IMR-90 (cell line): ENCODE results near the gene COL8A1. TPM values are rescaled to one million over a fixed set of nuclear protein-coding genes. Genes with fewer than 3 reads are reported as not detected.
A peak's percentile ranks its signal among the peaks of the same experiment; 100 is the strongest.

ENCODE experiments used
- ATAC-seq: fragments of 200-7000 bp; cut with Tn5 transposase; 2 replicates; pipeline ENCODE4 v1.9.1; 2020; ENCODE audit warnings: low read depth, mild to moderate bottlenecking, moderate library complexity
- BruUV-seq: library from RNA; stranded (reverse); fragments of 400-500 nt; replicated peaks from 2 replicates; lab custom pipeline; 2021; lab: Mats Ljungman, UMichigan
- CTCF ChIA-PET: fragments of 300-600 bp; formaldehyde crosslinking; extraction: SDS; loops from one replicate; lab custom pipeline; 2021; ENCODE audit warnings: antibody characterized with exemption; lab: Yijun Ruan, JAX
- POLR2A ChIA-PET: fragments of 300-600 bp; sonication (Branson Sonifier 250); formaldehyde crosslinking; loops from one replicate; lab custom pipeline; 2022; ENCODE audit warnings: antibody characterized with exemption; ENCODE audit not compliant: unreplicated experiment; lab: Charles Lee
- DNase-seq: peaks from one replicate; pipeline ENCODE4 v3.0.0; 2013
- H2AFZ ChIP-seq: replicated peaks from 2 replicates; pipeline ENCODE3; 2013; ENCODE audit warnings: low read length, mild to moderate bottlenecking; ENCODE audit not compliant: poor library complexity
- H2AK5ac ChIP-seq: 2 replicates; pipeline ENCODE4 v1.6.1; 2013; ENCODE audit warnings: low read depth, low read length, inconsistent platforms
- H2AK9ac ChIP-seq: replicated peaks from 2 replicates; pipeline ENCODE3; 2013; ENCODE audit warnings: mild to moderate bottlenecking, low read depth, low read length, moderate library complexity; ENCODE audit not compliant: poor library complexity
- H2BK120ac ChIP-seq: 2 replicates; pipeline ENCODE4 v1.6.1; 2013; ENCODE audit warnings: low read depth, low read length, inconsistent platforms
- H2BK15ac ChIP-seq: 3 replicates; pipeline ENCODE4 v1.6.1; 2013; ENCODE audit warnings: low read depth, low read length, inconsistent platforms
- H2BK20ac ChIP-seq: 2 replicates; pipeline ENCODE4 v1.6.1; 2013; ENCODE audit warnings: low read depth, mild to moderate bottlenecking, inconsistent platforms, low read length, moderate library complexity
- H2BK5ac ChIP-seq: 2 replicates; pipeline ENCODE4 v1.6.1; 2013; ENCODE audit warnings: mild to moderate bottlenecking, low read depth, low read length, inconsistent platforms; ENCODE audit not compliant: poor library complexity, severe bottlenecking
- H3K14ac ChIP-seq: replicated peaks from 2 replicates; pipeline ENCODE4 v1.6.1; 2013; ENCODE audit warnings: low read depth, low read length, inconsistent platforms
- H3K18ac ChIP-seq: 2 replicates; pipeline ENCODE4 v1.6.1; 2013; ENCODE audit warnings: low read depth, low read length, control low read depth
- H3K23ac ChIP-seq: 2 replicates; pipeline ENCODE4 v1.6.1; 2013; ENCODE audit warnings: low read depth, low read length, inconsistent platforms
- H3K27ac ChIP-seq: 2 replicates; pipeline ENCODE4 v1.5.1; 2013; ENCODE audit warnings: mild to moderate bottlenecking, control low read depth, low read length; ENCODE audit not compliant: insufficient read depth
- H3K27me3 ChIP-seq: 2 replicates; pipeline ENCODE4 v1.6.1; 2013; ENCODE audit warnings: low read length; ENCODE audit not compliant: control insufficient read depth, insufficient read depth
- H3K36me3 ChIP-seq: 2 replicates; pipeline ENCODE4 v1.6.1; 2013; ENCODE audit warnings: low read length, mixed read lengths; ENCODE audit not compliant: control insufficient read depth, insufficient read depth
- H3K4ac ChIP-seq: 2 replicates; pipeline ENCODE4 v1.6.1; 2013; ENCODE audit warnings: low read depth, low read length, inconsistent platforms
- H3K4me1 ChIP-seq: 2 replicates; pipeline ENCODE4 v1.6.1; 2013; ENCODE audit warnings: low read length, mixed read lengths; ENCODE audit not compliant: control insufficient read depth, insufficient read depth
- H3K4me2 ChIP-seq: 2 replicates; pipeline ENCODE4 v1.6.1; 2013; ENCODE audit warnings: low read depth, mild to moderate bottlenecking, control low read depth, low read length, moderate library complexity
- H3K4me3 ChIP-seq: 2 replicates; pipeline ENCODE4 v1.5.1; 2013; ENCODE audit warnings: low read depth, mild to moderate bottlenecking, control low read depth, low read length, moderate library complexity; ENCODE audit not compliant: insufficient read depth
- H3K56ac ChIP-seq: 2 replicates; pipeline ENCODE4 v1.6.1; 2013; ENCODE audit warnings: low read length, inconsistent platforms; ENCODE audit not compliant: insufficient read depth; ENCODE audit errors: extremely low read depth
- H3K79me1 ChIP-seq, 2 experiments: 2 replicates each; pipeline ENCODE4 v1.6.1; 2013; ENCODE audit warnings: low read length in 2 of 2, inconsistent platforms in 1 of 2, low read depth in 1 of 2
- H3K9ac ChIP-seq: 2 replicates; pipeline ENCODE4 v1.6.1; 2013; ENCODE audit warnings: low read depth, low read length, control low read depth
- H3K9me1 ChIP-seq: 2 replicates; pipeline ENCODE4 v1.6.1; 2013; ENCODE audit warnings: low read length, inconsistent platforms; ENCODE audit not compliant: insufficient read depth
- H3K9me3 ChIP-seq: 2 replicates; pipeline ENCODE4 v1.6.1; 2013; ENCODE audit warnings: low read length; ENCODE audit not compliant: control insufficient read depth, insufficient read depth
- H4K20me1 ChIP-seq: 2 replicates; pipeline ENCODE4 v1.6.1; 2013; ENCODE audit warnings: low read length, inconsistent platforms; ENCODE audit not compliant: insufficient read depth
- H4K5ac ChIP-seq: 2 replicates; pipeline ENCODE4 v1.6.1; 2013; ENCODE audit warnings: mild to moderate bottlenecking, low read depth, low read length, control low read depth
- H4K8ac ChIP-seq, 2 experiments: 2 replicates each; pipeline ENCODE4 v1.6.1; 2013; ENCODE audit warnings: low read depth in 2 of 2, low read length in 2 of 2, control low read depth in 1 of 2, inconsistent platforms in 1 of 2
- H4K91ac ChIP-seq: 2 replicates; pipeline ENCODE4 v1.6.1; 2013; ENCODE audit warnings: low read depth, low read length, inconsistent platforms; ENCODE audit not compliant: insufficient read depth
- MXI1 ChIP-seq: IDR thresholded peaks from 2 replicates; pipeline ENCODE4 v1.6.1; 2012; ENCODE audit warnings: low read depth, mild to moderate bottlenecking, low read length, moderate library complexity, borderline replicate concordance
- WGBS, 2 experiments: methylation state at CpG; one replicate each; pipeline versions ENCODE4 v1.1.5 to v1.1.7; 2013; ENCODE audit warnings: missing lambda C conversion rate in 2 of 2; ENCODE audit not compliant: insufficient read length in 1 of 2; ENCODE audit errors: extremely low coverage in 2 of 2; 5-methylcytosine and 5-hydroxymethylcytosine counted together
- dilution Hi-C: fragments of 300-500 bp; cut with HindIII; formaldehyde crosslinking; loops from one replicate; pipeline ENCODE4 v1.14.3; 2018; ENCODE audit warnings: low sequenced_read_pairs; ENCODE audit not compliant: unreplicated experiment
- in situ Hi-C: fragments of 300-500 bp; cut with MboI; formaldehyde crosslinking; loops from 3 replicates; pipeline ENCODE4 v1.14.3; 2019; ENCODE audit warnings: low sequenced_read_pairs, inconsistent platforms, mixed read lengths
- intact Hi-C: fragments of 100-400 bp; cut with micrococcal nuclease; formaldehyde crosslinking; loops from 2 replicates; pipeline ENCODE4 v1.10.0; 2022
- polyA plus RNA-seq, 3 experiments: library from polyadenylated mRNA; depleted of rRNA; stranded (reverse); fragments of >200 nt; gene quantifications; 2 replicates each; pipeline ENCODE4 v1.2.3, GENCODE V29; 2012; ENCODE audit warnings: low replicate concordance in 1 of 3
- total RNA-seq: library from RNA; depleted of rRNA; stranded (reverse); fragments of >200 nt; gene quantifications from 2 replicates; pipeline ENCODE4 v1.2.3, GENCODE V29; 2012

Gene COL8A1
- total and polyA plus RNA-seq, 2 of the 4 experiments (the other 2 are of a cell fraction): 119 to 151 TPM

DNA sequence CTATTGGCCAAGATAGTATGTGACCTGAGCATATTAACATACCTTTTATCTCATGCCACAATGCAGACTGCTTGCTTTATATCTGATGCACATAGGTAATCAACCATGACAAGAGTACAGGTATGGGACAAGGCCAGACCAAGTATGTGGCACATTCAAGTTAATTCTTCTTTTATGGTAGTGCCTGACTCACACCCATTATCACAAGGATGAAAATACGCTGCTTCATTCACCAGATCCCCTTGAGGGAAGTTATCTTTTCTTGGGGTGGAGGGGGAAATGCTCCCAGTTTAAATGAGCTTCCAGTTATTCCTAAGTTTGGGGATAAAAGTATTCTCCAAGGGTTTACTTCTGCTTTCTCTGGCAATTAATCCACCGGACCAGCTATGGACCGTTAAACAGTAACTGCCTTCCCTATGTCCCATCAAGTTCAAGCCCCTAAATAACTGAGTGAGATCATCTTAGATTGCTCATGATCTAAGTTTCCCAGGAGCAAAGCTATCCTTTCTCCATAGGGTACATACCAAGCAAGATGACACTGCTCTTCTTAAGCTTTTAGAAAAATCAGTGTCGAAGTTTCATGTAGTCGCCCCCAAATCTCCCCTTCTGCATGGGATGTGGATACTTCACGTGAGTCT, 1.9 kb downstream of the COL8A1 start:
- POLR2A ChIA-PET: no interaction called here
- Histone ChIP-seq H3K4me1 (peaks cover 10% of the 10 kb centered on the region), H3K23ac (peak overlapping the region; percentile 67), H2BK15ac (peak overlapping the region; percentile 47; the same call in 2 of the 3 replicates), H3K18ac (no peak overlapping the region), H4K20me1 (peaks cover 4% of the 10 kb centered on the region; the same call in 1 of the 2 replicates), H3K36me3 (no peaks in the 10 kb centered on the region), H3K4me3 (no peak overlapping the region; the same call in 1 of the 2 replicates), H3K79me1 (peaks cover 23 to 52% of the 10 kb centered on the region in 2 experiments), H3K9me3 (no peaks in the 10 kb centered on the region), H2AK9ac (no peak overlapping the region), H2BK120ac (peak overlapping the region; percentile 9; the same call in 1 of the 2 replicates), H4K8ac (peak overlapping the region in 1 of 2 experiments; percentile 50; a peak in 2 of 4 replicates), H3K9me1 (no peaks in the 10 kb centered on the region), H3K4me2 (peak overlapping the region; percentile 72), H3K27ac (no peak overlapping the region), H4K91ac (no peak overlapping the region), H3K14ac (peak overlapping the region; percentile 61), H2AK5ac (peak overlapping the region; percentile 69; the same call in 1 of the 2 replicates), H3K56ac (no peak overlapping the region), H3K9ac (no peak overlapping the region), H3K4ac (peak overlapping the region; percentile 34; the same call in 1 of the 2 replicates), H4K5ac (peak overlapping the region; percentile 15; the same call in 1 of the 2 replicates), H3K27me3 (no peaks in the 10 kb centered on the region), H2AFZ (no peak overlapping the region), H2BK20ac (peak overlapping the region; percentile 59; the same call in 1 of the 2 replicates), H2BK5ac (no peak overlapping the region)
- BruUV-seq: no TSS peak
- ATAC-seq (no peak), DNase-seq (peak; percentile 69)
- dilution Hi-C loops (no loop called here), in situ Hi-C loops (loop anchor here (5.0 kb wide), 1 partner anchor 143 kb away; no protein-coding TSS in a partner anchor), intact Hi-C loops (loop anchor here (10.0 kb wide), 1 partner anchor 246 kb away; no protein-coding TSS in a partner anchor)
- WGBS, 2 experiments: no CpG with 5 or more reads among the region's 6 CpGs
- TF ChIP-seq MXI1: no peak
- CTCF ChIA-PET: interaction anchor here (1.0 to 1.6 kb wide), 4 partner anchors 47 to 149 kb away, joined by 3 to 4 read pairs (median 3); no protein-coding TSS in a partner anchor
